ENCODE measurements around the gene FAM107A.

FAM107A gene

DNA sequence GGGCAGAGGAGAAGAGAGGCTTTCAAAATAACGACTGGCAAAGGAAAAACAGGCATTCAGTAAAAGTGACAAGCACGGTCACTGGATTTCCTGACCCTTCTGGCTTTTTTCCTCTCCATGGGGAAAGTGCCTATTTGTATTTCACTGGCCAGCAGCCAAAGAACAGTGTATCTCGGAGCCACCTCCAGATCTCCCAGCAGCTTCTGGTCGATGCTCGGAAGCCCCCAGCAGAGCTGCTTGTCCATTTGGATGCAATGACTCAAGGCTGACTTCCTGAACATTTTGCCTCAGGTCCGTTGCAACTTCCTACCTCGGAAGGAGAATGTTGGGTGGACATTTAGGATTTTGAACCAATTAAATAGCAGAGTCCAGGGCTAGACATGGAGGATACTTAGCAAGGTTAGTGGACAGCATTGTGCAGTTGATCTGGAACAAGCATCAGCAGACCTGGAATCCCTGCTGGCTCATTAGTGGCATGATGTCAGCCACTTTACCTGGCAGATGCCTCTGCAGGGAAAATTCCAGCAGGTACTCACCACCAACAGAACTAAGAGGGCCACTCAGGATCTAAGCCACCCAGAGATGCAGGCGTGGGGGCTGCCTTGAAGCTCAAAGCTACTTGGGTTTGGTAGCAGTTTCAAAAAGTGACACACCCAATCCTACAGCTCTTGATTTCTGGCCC is 1.1 kb downstream of the FAM107A start:
- DNase-seq (ENCODE audit: low read depth): no peak
- in situ Hi-C loops (cut with HindIII; ENCODE audit: low sequenced_read_pairs): loop anchor here (5.0 kb wide), 1 partner anchor 46 kb away; no protein-coding TSS in a partner anchor
- H3K4me3 ChIP-seq (ENCODE audit: low read depth, low read length): peak overlapping the region; percentile 33
- TF ChIP-seq, protein P1, sequence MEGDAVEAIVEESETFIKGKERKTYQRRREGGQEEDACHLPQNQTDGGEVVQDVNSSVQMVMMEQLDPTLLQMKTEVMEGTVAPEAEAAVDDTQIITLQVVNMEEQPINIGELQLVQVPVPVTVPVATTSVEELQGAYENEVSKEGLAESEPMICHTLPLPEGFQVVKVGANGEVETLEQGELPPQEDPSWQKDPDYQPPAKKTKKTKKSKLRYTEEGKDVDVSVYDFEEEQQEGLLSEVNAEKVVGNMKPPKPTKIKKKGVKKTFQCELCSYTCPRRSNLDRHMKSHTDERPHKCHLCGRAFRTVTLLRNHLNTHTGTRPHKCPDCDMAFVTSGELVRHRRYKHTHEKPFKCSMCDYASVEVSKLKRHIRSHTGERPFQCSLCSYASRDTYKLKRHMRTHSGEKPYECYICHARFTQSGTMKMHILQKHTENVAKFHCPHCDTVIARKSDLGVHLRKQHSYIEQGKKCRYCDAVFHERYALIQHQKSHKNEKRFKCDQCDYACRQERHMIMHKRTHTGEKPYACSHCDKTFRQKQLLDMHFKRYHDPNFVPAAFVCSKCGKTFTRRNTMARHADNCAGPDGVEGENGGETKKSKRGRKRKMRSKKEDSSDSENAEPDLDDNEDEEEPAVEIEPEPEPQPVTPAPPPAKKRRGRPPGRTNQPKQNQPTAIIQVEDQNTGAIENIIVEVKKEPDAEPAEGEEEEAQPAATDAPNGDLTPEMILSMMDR (IDR thresholded peaks at IDR 0.05; ENCODE audit: low read depth, low read length, missing control alignments): no peak

DNA sequence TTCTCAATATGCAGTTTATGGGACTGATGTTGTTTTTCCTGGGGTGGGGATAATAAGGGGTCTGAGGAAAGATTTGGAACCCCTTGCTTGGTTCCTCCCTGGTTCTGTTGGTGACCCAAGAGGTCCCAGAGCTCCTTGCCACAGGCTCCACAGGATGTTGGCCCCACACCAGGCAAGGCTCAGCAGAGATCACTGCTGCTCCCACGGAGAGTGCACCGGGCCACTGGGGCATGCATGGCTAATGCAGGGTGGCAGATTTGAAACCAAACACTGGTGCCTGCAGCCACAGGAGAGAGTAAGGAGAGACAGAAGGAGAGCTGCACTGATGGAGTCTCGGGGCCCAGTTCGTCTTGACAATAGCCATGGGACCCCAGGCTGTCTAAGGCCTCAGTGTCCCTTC is 2.5 kb downstream of the FAM107A start:
- no peak for DNase-seq (ENCODE audit: low read depth)
- no peak overlapping the region for H3K4me3 ChIP-seq (ENCODE audit: low read depth, low read length)
- in situ Hi-C loops (cut with HindIII; ENCODE audit: low sequenced_read_pairs): loop anchor here (5.0 kb wide), 1 partner anchor 48 kb away; no protein-coding TSS in a partner anchor
- TF ChIP-seq, protein P1 (IDR thresholded peaks at IDR 0.05; ENCODE audit: low read depth, low read length, missing control alignments): no peak

DNA sequence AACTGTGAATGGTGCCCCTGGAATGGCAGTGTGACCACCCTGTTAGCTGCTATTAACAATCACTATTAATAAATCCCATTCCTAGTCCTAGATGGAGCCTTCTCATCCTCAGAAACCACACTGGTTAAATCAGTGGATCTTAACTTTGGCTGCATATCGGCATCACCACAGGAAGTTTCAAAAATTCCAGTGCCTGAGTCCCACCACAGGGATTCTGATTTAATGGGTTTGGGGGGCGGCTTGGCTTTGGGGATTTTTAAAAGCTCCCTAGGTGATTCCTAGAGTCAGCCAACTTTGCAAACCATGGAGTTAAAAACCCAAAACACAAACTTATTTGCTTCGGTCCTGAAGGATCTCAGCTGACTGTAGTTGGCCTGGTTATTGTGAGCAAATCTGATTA is 3.1 kb downstream of the FAM107A start:
- TF ChIP-seq, protein P1 (IDR thresholded peaks at IDR 0.05; ENCODE audit: low read depth, low read length, missing control alignments): no peak
- no peak overlapping the region for H3K4me3 ChIP-seq (ENCODE audit: low read depth, low read length)
- in situ Hi-C loops (cut with HindIII; ENCODE audit: low sequenced_read_pairs): no loop called here
- DNase-seq (ENCODE audit: low read depth): peak; percentile 70

DNA sequence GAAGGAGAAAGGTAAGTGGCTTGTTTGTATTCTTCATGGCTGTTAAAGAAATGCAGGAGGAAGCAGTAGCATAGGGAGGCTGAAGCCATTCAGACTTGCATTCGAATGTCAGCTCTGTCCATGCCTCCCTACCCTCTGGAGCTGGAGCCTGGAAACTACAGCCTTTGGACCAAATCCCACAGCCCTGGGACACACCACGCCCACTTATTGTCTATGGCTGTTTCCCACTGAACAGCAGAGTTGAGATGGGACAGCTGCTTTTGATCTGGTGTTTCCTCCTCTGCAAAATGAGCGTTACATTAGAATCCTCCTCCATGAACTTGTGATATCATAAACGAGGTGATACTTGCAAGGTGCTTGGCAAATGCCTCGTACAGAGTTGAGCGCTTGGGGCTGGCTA is 3.6 kb downstream of the FAM107A start:
- TF ChIP-seq, protein P1 (IDR thresholded peaks at IDR 0.05; ENCODE audit: low read depth, low read length, missing control alignments): no peak
- DNase-seq (ENCODE audit: low read depth): no peak
- in situ Hi-C loops (cut with HindIII; ENCODE audit: low sequenced_read_pairs): no loop called here
- no peak overlapping the region for H3K4me3 ChIP-seq (ENCODE audit: low read depth, low read length)

DNA sequence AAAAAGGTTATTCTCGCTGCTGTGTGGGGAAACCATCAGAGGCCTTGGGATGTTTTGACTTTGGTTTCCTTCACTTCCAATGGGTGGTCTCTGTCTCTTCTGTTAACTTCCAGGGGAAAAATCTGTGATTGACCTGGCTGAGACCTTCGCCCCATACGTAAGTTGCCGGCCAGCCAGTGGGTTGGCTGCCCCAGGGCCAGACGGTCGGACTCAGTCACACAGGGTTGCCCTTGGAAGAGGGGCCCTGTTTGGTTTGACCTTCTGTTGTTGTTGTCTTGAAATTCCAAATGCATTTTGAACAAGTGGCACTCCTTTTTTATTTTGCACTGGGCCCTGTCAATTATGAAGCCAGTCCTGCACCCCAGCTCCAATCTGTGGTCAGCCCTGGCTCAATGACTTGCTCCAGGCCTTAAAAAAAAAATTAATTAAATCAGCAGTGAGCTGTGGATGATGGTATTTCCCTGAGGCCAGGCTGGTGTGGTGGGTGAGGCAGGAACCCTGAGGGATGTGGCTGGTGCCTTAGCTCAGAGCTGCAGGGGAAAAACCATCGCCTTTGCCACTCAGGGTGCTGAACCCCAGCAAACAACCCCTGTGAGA is 4.5 kb downstream of the FAM107A start:
- DNase-seq (ENCODE audit: low read depth): no peak
- no peak overlapping the region for H3K4me3 ChIP-seq (ENCODE audit: low read depth, low read length)
- TF ChIP-seq, protein P1 (IDR thresholded peaks at IDR 0.05; ENCODE audit: low read depth, low read length, missing control alignments): no peak
- in situ Hi-C loops (cut with HindIII; ENCODE audit: low sequenced_read_pairs): no loop called here

DNA sequence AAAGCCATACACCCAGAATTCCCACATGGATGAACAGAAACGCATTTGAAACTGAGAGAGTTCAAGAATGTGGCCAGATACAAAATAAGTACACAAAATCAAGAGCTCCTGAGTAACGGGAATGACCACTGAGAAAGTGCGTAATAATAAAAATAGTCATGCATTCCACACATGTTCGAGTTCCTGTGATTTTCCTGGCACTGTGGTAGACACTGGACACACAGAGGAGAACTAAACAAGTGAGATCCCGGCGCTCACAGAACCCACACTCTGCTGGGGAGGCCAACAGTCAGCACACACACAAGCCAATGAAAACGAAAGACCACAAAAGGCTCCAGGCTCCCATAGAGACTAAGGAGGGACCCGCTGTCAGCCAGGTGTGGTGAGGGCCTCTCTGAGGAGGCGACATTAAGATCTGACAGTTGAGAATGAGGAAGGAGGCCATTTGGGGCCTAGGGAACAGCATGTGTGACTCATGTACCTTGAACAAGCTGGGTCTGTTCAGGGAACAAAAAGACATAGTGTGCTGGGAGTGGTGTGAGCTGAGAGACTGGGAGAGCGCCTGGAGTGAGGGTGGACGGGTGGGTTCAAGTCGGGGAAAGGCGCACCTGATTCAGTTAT is 5.1 kb downstream of the FAM107A start:
- H3K4me3 ChIP-seq (ENCODE audit: low read depth, low read length): no peak overlapping the region
- in situ Hi-C loops (cut with HindIII; ENCODE audit: low sequenced_read_pairs): no loop called here
- TF ChIP-seq, protein P1 (IDR thresholded peaks at IDR 0.05; ENCODE audit: low read depth, low read length, missing control alignments): no peak
- peak; percentile 88 for DNase-seq (ENCODE audit: low read depth)

Measured in astrocyte of the cerebellum (primary cell).